ENCODE results near the gene ADAMTS20. TPM values are rescaled to one million over a fixed set of nuclear protein-coding genes. Genes with fewer than 3 reads are reported as not detected.

The ADAMTS20 gene
- total RNA-seq, 2 donors from 2014 or later, result not detected

- no peak for DNase-seq (ENCODE audit: low spot score)
- intact Hi-C loops (cut with DNase I), result no loop called here
Measured at GRCh38 chr12:43332977-43333640, 218.9 kb downstream of the ADAMTS20 start.

GRCh38 chr12:43331935-43332334 lies 220.1 kb downstream of the ADAMTS20 start:
- DNase-seq (ENCODE audit: low spot score), result no peak
- intact Hi-C loops (cut with DNase I), result no loop called here

- DNase-seq (ENCODE audit: low spot score), result no peak
- intact Hi-C loops (cut with DNase I), result no loop called here
Measured at GRCh38 chr12:43329375-43329774, 222.6 kb downstream of the ADAMTS20 start.

GRCh38 chr12:43325786-43326185 lies 226.2 kb downstream of the ADAMTS20 start:
- DNase-seq (ENCODE audit: low spot score), result no peak
- intact Hi-C loops (cut with DNase I), result no loop called here

- intact Hi-C loops (cut with DNase I), result no loop called here
- no peak for DNase-seq (ENCODE audit: low spot score)
Measured at GRCh38 chr12:43320281-43320680, 231.7 kb downstream of the ADAMTS20 start.

GRCh38 chr12:43318021-43318420 lies 234.0 kb downstream of the ADAMTS20 start:
- no peak for DNase-seq (ENCODE audit: low spot score)
- intact Hi-C loops (cut with DNase I), result no loop called here

- DNase-seq (ENCODE audit: low spot score), result no peak
- intact Hi-C loops (cut with DNase I), result no loop called here
Measured at GRCh38 chr12:43317156-43317555, 234.8 kb downstream of the ADAMTS20 start.

GRCh38 chr12:43316520-43316919 lies 235.5 kb downstream of the ADAMTS20 start:
- intact Hi-C loops (cut with DNase I), result no loop called here

GRCh38 chr12:43315961-43316360 lies 236.0 kb downstream of the ADAMTS20 start:
- no peak for DNase-seq (ENCODE audit: low spot score)
- intact Hi-C loops (cut with DNase I), result no loop called here

More at GRCh38 chr12:43316520-43316919, 235.5 kb downstream of the ADAMTS20 start:
- DNase-seq (ENCODE audit: low spot score), result no peak

GRCh38 chr12:43312991-43313505 lies 239.0 kb downstream of the ADAMTS20 start:
- intact Hi-C loops (cut with DNase I), result no loop called here
- no peak for DNase-seq (ENCODE audit: low spot score)

GRCh38 chr12:43310596-43310995 lies 241.4 kb downstream of the ADAMTS20 start:
- intact Hi-C loops (cut with DNase I), result no loop called here
- DNase-seq (ENCODE audit: low spot score), result no peak

GRCh38 chr12:43309959-43310358 lies 242.0 kb downstream of the ADAMTS20 start:
- DNase-seq (ENCODE audit: low spot score), result no peak
- intact Hi-C loops (cut with DNase I), result no loop called here

- intact Hi-C loops (cut with DNase I), result no loop called here
- DNase-seq (ENCODE audit: low spot score), result no peak
Measured at GRCh38 chr12:43308776-43309175, 243.2 kb downstream of the ADAMTS20 start.

GRCh38 chr12:43307126-43307525 lies 244.9 kb downstream of the ADAMTS20 start:
- intact Hi-C loops (cut with DNase I), result no loop called here
- DNase-seq (ENCODE audit: low spot score), result no peak

- DNase-seq (ENCODE audit: low spot score), result no peak
- intact Hi-C loops (cut with DNase I), result no loop called here
Measured at GRCh38 chr12:43306066-43306465, 245.9 kb downstream of the ADAMTS20 start.

- DNase-seq (ENCODE audit: low spot score), result no peak
- intact Hi-C loops (cut with DNase I), result no loop called here
Measured at GRCh38 chr12:43305065-43305464, 246.9 kb downstream of the ADAMTS20 start.

Other genes starting within 250 kb of the ADAMTS20 start
- 10 to 100 TPM; 16.5 to 18.1 TPM for gene PUS7L, start 206.6 kb upstream of the ADAMTS20 start, total RNA-seq
- gene IRAK4, start 206.7 kb upstream of the ADAMTS20 start, total RNA-seq, result 10 to 100 TPM; 19.9 to 21.5 TPM